ENCODE data around the gene IL6R. TPM values are rescaled to one million over a fixed set of nuclear protein-coding genes. Genes with fewer than 3 reads are reported as not detected.
A peak's percentile ranks its signal among the peaks of the same experiment; 100 is the strongest.
"Not testable (repeated sequence)": the region's sequence is repeated elsewhere in the genome, so short reads cannot be mapped to it uniquely, and the experiment has no call there.

The IL6R gene
- 1 to 10 TPM; 4.6 to 6.3 TPM for total RNA-seq

- POLR2A ChIA-PET, result interaction anchor here (0.6 kb wide), 1 partner anchor 48 kb away, joined by 3 read pairs; no protein-coding TSS in a partner anchor
- H3K27ac Mint-ChIP-seq, result peak within 1 kb of the TSS; percentile 36
- ATAC-seq (ENCODE audit: low read depth), result peak; percentile 61
These were observed at the start of gene IL6R for GRCh38 chr1:154404984-154405746. TSS of gene IL6R (plus strand) at chr1:154405343. CDS start at chr1:154405630, 287 bp downstream.

GRCh38 chr1:154358519-154358918, 46.6 kb upstream of the IL6R start:
- ATAC-seq (ENCODE audit: low read depth) (no peak), DNase-seq (no peak)
- Mint-ChIP-seq H3K27me3 (peaks cover 14% of the 10 kb centered on the region), H3K4me3 (no peak overlapping the region), H3K4me1 (peaks cover 6% of the 10 kb centered on the region), H3K36me3 (peaks cover under 1% of the 10 kb centered on the region), H3K9me3 (peaks cover 1% of the 10 kb centered on the region), H3K27ac (no peak overlapping the region)
- POLR2A ChIA-PET, result no interaction called here

More at GRCh38 chr1:154404984-154405746, at the start of gene IL6R:
- DNase-seq, result peak; percentile 76
- Mint-ChIP-seq H3K4me1 (peaks cover 59% of the 10 kb centered on the region), H3K9me3 (no peaks in the 10 kb centered on the region), H3K36me3 (no peaks in the 10 kb centered on the region), H3K4me3 (peak within 1 kb of the TSS; percentile 71), H3K27me3 (peaks cover 22% of the 10 kb centered on the region)

- POLR2A ChIA-PET, result no interaction called here
- Mint-ChIP-seq H3K27me3 (peaks cover 6% of the 10 kb centered on the region), H3K4me3 (no peak overlapping the region), H3K9me3 (peaks cover 1% of the 10 kb centered on the region), H3K36me3 (no peaks in the 10 kb centered on the region), H3K4me1 (no peaks in the 10 kb centered on the region), H3K27ac (no peak overlapping the region)
- ATAC-seq (ENCODE audit: low read depth) (no peak), DNase-seq (no peak)
These were observed 44.9 kb upstream of the IL6R start for GRCh38 chr1:154360288-154360687.

GRCh38 chr1:154360881-154361280, 44.3 kb upstream of the IL6R start:
- H3K4me3 Mint-ChIP-seq; H3K9me3 Mint-ChIP-seq; H3K4me1 Mint-ChIP-seq; H3K36me3 Mint-ChIP-seq; H3K27ac Mint-ChIP-seq; H3K27me3 Mint-ChIP-seq; DNase-seq; ATAC-seq (ENCODE audit: low read depth): not testable (repeated sequence)
- POLR2A ChIA-PET, result interaction anchor here (0.6 kb wide), 1 partner anchor 304 kb away, joined by 3 read pairs; no protein-coding TSS in a partner anchor

- ATAC-seq (ENCODE audit: low read depth) (no peak), DNase-seq (no peak)
- Mint-ChIP-seq H3K9me3 (peaks cover 1% of the 10 kb centered on the region), H3K27me3 (peaks cover 6% of the 10 kb centered on the region), H3K4me3 (no peak overlapping the region), H3K36me3 (no peaks in the 10 kb centered on the region), H3K27ac (no peak overlapping the region), H3K4me1 (no peaks in the 10 kb centered on the region)
- POLR2A ChIA-PET, result interaction anchor here (0.6 kb wide), 1 partner anchor 304 kb away, joined by 3 read pairs; no protein-coding TSS in a partner anchor
These were observed 43.8 kb upstream of the IL6R start for GRCh38 chr1:154361357-154361756.

GRCh38 chr1:154371436-154371835, 33.7 kb upstream of the IL6R start:
- Mint-ChIP-seq H3K9me3 (no peaks in the 10 kb centered on the region), H3K4me1 (peaks cover 8% of the 10 kb centered on the region), H3K4me3 (no peak overlapping the region), H3K27me3 (no peaks in the 10 kb centered on the region), H3K36me3 (no peaks in the 10 kb centered on the region), H3K27ac (no peak overlapping the region)
- no peak for DNase-seq
- POLR2A ChIA-PET, result no interaction called here
- ATAC-seq (ENCODE audit: low read depth), result no peak

GRCh38 chr1:154373777-154374357, 31.3 kb upstream of the IL6R start:
- H3K36me3 Mint-ChIP-seq, result not testable (repeated sequence)

GRCh38 chr1:154379301-154379700, 25.8 kb upstream of the IL6R start:
- ATAC-seq (ENCODE audit: low read depth) (no peak), DNase-seq (no peak)
- H3K4me3 Mint-ChIP-seq, result no peak overlapping the region
- no peaks in the 10 kb centered on the region for H3K9me3 Mint-ChIP-seq
- peaks cover 2% of the 10 kb centered on the region for H3K4me1 Mint-ChIP-seq
- H3K27me3 Mint-ChIP-seq, result no peaks in the 10 kb centered on the region
- POLR2A ChIA-PET, result no interaction called here
- H3K36me3 Mint-ChIP-seq, result no peaks in the 10 kb centered on the region
- no peak overlapping the region for H3K27ac Mint-ChIP-seq

More at GRCh38 chr1:154373777-154374357, 31.3 kb upstream of the IL6R start:
- H3K27me3 Mint-ChIP-seq; ATAC-seq (ENCODE audit: low read depth); H3K4me1 Mint-ChIP-seq; H3K4me3 Mint-ChIP-seq; POLR2A ChIA-PET; H3K27ac Mint-ChIP-seq; H3K9me3 Mint-ChIP-seq; DNase-seq: not testable (repeated sequence)

GRCh38 chr1:154384650-154385489, 20.3 kb upstream of the IL6R start:
- no peak for ATAC-seq (ENCODE audit: low read depth)
- POLR2A ChIA-PET, result interaction anchor here (0.9 to 2.2 kb wide), 4 partner anchors 19 to 173 kb away, joined by 4 to 16 read pairs (median 9); partner anchors contain the start of gene UBE2Q1
- Mint-ChIP-seq H3K4me1 (peaks cover 17% of the 10 kb centered on the region), H3K9me3 (no peaks in the 10 kb centered on the region), H3K27ac (peak overlapping the region; percentile 92), H3K36me3 (peaks cover 3% of the 10 kb centered on the region), H3K4me3 (peak overlapping the region; percentile 10), H3K27me3 (no peaks in the 10 kb centered on the region)
- DNase-seq, result no peak

- H3K4me1 Mint-ChIP-seq, result peaks cover 17% of the 10 kb centered on the region
- peaks cover 3% of the 10 kb centered on the region for H3K36me3 Mint-ChIP-seq
- H3K27ac Mint-ChIP-seq, result peak overlapping the region; percentile 92
- no peaks in the 10 kb centered on the region for H3K9me3 Mint-ChIP-seq
- POLR2A ChIA-PET, result interaction anchor here (1.0 to 2.2 kb wide), 4 partner anchors 17 to 205 kb away, joined by 3 to 16 read pairs (median 7); no protein-coding TSS in a partner anchor
- peak; percentile 56 for DNase-seq
- no peaks in the 10 kb centered on the region for H3K27me3 Mint-ChIP-seq
- H3K4me3 Mint-ChIP-seq, result peak overlapping the region; percentile 70
- peak; percentile 92 for ATAC-seq (ENCODE audit: low read depth)
These were observed 18.3 kb upstream of the IL6R start for GRCh38 chr1:154386643-154387352.

GRCh38 chr1:154391086-154391770, 13.9 kb upstream of the IL6R start:
- Mint-ChIP-seq H3K4me3 (no peak overlapping the region), H3K36me3 (peaks cover 3% of the 10 kb centered on the region), H3K27ac (no peak overlapping the region), H3K27me3 (no peaks in the 10 kb centered on the region), H3K4me1 (peaks cover 7% of the 10 kb centered on the region), H3K9me3 (peaks cover 5% of the 10 kb centered on the region)
- POLR2A ChIA-PET, result interaction anchor here (0.7 kb wide), 1 partner anchor 43 kb away, joined by 6 read pairs; no protein-coding TSS in a partner anchor
- ATAC-seq (ENCODE audit: low read depth), result no peak
- no peak for DNase-seq

- POLR2A ChIA-PET, result no interaction called here
- Mint-ChIP-seq H3K27ac (no peak overlapping the region), H3K4me3 (no peak overlapping the region), H3K36me3 (peaks cover 3% of the 10 kb centered on the region), H3K4me1 (peaks cover 10% of the 10 kb centered on the region), H3K9me3 (peaks cover 7% of the 10 kb centered on the region), H3K27me3 (peaks cover 5% of the 10 kb centered on the region)
- ATAC-seq (ENCODE audit: low read depth) (no peak), DNase-seq (no peak)
These were observed 7.0 kb upstream of the IL6R start for GRCh38 chr1:154398141-154398540.

All from activated naive CD8-positive, alpha-beta T cell treated with anti-CD3 and anti-CD28 coated beads, Interleukin-2, amount 10 ng/mL, durations not matched to agents 7 days and 5 days (primary cell).